HCT116 (cell line): Measurements from ENCODE around the gene KSR1. TPM values are rescaled to one million over a fixed set of nuclear protein-coding genes. Genes with fewer than 3 reads are reported as not detected.

Source experiments
- ATAC-seq: fragments of 200-7000 bp; cut with Tn5 transposase; 2 replicates; pipeline ENCODE4 v1.9.1; 2020; ENCODE audit warnings: mild to moderate bottlenecking, moderate library complexity
- BruUV-seq: library from RNA; stranded (reverse); fragments of 400-500 nt; replicated peaks from 2 replicates; lab custom pipeline; 2021; lab: Mats Ljungman, UMichigan
- CTCF ChIA-PET: fragments of 300-600 bp; sonication (Branson Sonifier 250); formaldehyde crosslinking; loops from one replicate; lab custom pipeline; 2021; ENCODE audit warnings: antibody characterized with exemption; lab: Charles Lee
- POLR2A ChIA-PET: fragments of 300-600, 350-600 bp; sonication (Branson Sonifier 250); formaldehyde crosslinking; loops from one replicate; lab custom pipeline; 2021; ENCODE audit warnings: antibody characterized with exemption; lab: Charles Lee
- RAD21 ChIA-PET, 2 experiments: fragments of 300-600 bp; sonication (Branson Sonifier 250); formaldehyde crosslinking; loops; one replicate each; lab custom pipeline; 2023; ENCODE audit warnings: low total read pairs in 2 of 2; ENCODE audit not compliant: uncharacterized antibody in 2 of 2, unreplicated experiment in 2 of 2, low non-redundant PET in 1 of 2; lab: Charles Lee
- DNase-seq: peaks from one replicate; pipeline ENCODE4 v3.0.0-alpha.2; 2010; ENCODE audit warnings: low read depth, low spot score
- H2AFZ ChIP-seq: fragments of 200-600 bp; shearing (Covaris generic), sonication (generic); 2 replicates; pipeline ENCODE4 v1.6.1; 2017; ENCODE audit warnings: low read depth, mixed run types, mixed read lengths, antibody characterized with exemption, low read length; ENCODE audit not compliant: poor library complexity, severe bottlenecking
- H3K27ac ChIP-seq: 2 replicates; pipeline ENCODE4 v1.5.1; 2012; ENCODE audit warnings: low read depth, low read length
- H3K27me3 ChIP-seq: fragments of 200-600 bp; sonication (generic); 2 replicates; pipeline ENCODE4 v1.6.1; 2016; ENCODE audit warnings: mixed run types, low read length, mixed read lengths; ENCODE audit not compliant: insufficient read depth
- H3K36me3 ChIP-seq, 2 experiments: fragments of 200-500 bp in 1 of 2; fragments of 200-600 bp in 1 of 2; sonication (Bioruptor generic) in 1 of 2; sonication (generic) in 1 of 2; 2 replicates each; pipeline versions ENCODE4 v1.5.1 to v1.6.1; 2014 to 2016; ENCODE audit warnings: low read length in 2 of 2, inconsistent platforms in 1 of 2, mixed read lengths in 1 of 2, mixed run types in 1 of 2; ENCODE audit not compliant: insufficient read depth in 2 of 2, control insufficient read depth in 1 of 2
- H3K4me1 ChIP-seq, 2 experiments: fragments of 200-600 bp in 1 of 2; sonication (generic) in 1 of 2; 2 replicates each; pipeline versions ENCODE4 v1.5.1 to v1.6.1; 2012 to 2017; ENCODE audit warnings: low read length in 2 of 2, inconsistent platforms in 1 of 2, mild to moderate bottlenecking in 1 of 2, mixed read lengths in 1 of 2, mixed run types in 1 of 2, moderate library complexity in 1 of 2; ENCODE audit not compliant: insufficient read depth in 2 of 2, control insufficient read depth in 1 of 2
- H3K4me2 ChIP-seq: fragments of 200-600 bp; sonication (generic); 2 replicates; pipeline ENCODE4 v1.6.1; 2017; ENCODE audit warnings: mixed run types, low read length, mixed read lengths
- H3K4me3 ChIP-seq, 2 experiments: fragments of 200-600 bp in 1 of 2; sonication (generic) in 1 of 2; replicated peaks in 1 of 2; 2 replicates each; pipeline ENCODE4 v1.5.1; 2011 to 2016; ENCODE audit warnings: low read length in 2 of 2, control low read depth in 1 of 2, low read depth in 1 of 2, mild to moderate bottlenecking in 1 of 2, mixed read lengths in 1 of 2, mixed run types in 1 of 2
- H3K79me2 ChIP-seq: fragments of 200-600 bp; sonication (generic); 2 replicates; pipeline ENCODE4 v1.6.1; 2017; ENCODE audit warnings: mild to moderate bottlenecking, mixed run types, low read length, moderate library complexity, mixed read lengths; ENCODE audit not compliant: insufficient read depth
- H3K9ac ChIP-seq: fragments of 200-600 bp; sonication (generic); 2 replicates; pipeline ENCODE4 v1.6.1; 2016; ENCODE audit warnings: low read length, mixed read lengths
- H3K9me2 ChIP-seq: fragments of 200-600 bp; sonication (generic), shearing (Covaris generic); 2 replicates; pipeline ENCODE4 v1.6.1; 2017; ENCODE audit warnings: mixed run types, mild to moderate bottlenecking, moderate library complexity; ENCODE audit not compliant: insufficient read depth
- H3K9me3 ChIP-seq, 2 experiments: fragments of 200-500 bp in 1 of 2; fragments of 200-600 bp in 1 of 2; sonication (Bioruptor generic) in 1 of 2; sonication (generic) in 1 of 2; 2 replicates each; pipeline ENCODE4 v1.6.1; 2014 to 2017; ENCODE audit warnings: low read length in 2 of 2, mixed read lengths in 2 of 2, inconsistent platforms in 1 of 2, low read depth in 1 of 2, mild to moderate bottlenecking in 1 of 2, mixed run types in 1 of 2, moderate library complexity in 1 of 2; ENCODE audit not compliant: control insufficient read depth in 1 of 2, insufficient read depth in 1 of 2
- H4K20me1 ChIP-seq: fragments of 200-600 bp; sonication (generic), shearing (Covaris generic); 2 replicates; pipeline ENCODE4 v1.6.1; 2017; ENCODE audit warnings: mixed run types, mild to moderate bottlenecking, moderate library complexity; ENCODE audit not compliant: insufficient read depth
- CBX3 ChIP-seq: IDR thresholded peaks from 2 replicates; pipeline ENCODE4 v1.6.1; 2012; ENCODE audit warnings: low read depth
- EGR1 ChIP-seq: IDR thresholded peaks from 2 replicates; pipeline ENCODE4 v1.6.1; 2012; ENCODE audit warnings: low read depth
- ELF1 ChIP-seq: IDR thresholded peaks from 2 replicates; pipeline ENCODE4 v1.6.1; 2012; ENCODE audit warnings: low read depth, borderline replicate concordance
- JUND ChIP-seq: IDR thresholded peaks from 2 replicates; pipeline ENCODE4 v1.6.1; 2012
- POLR2A ChIP-seq: IDR thresholded peaks from 2 replicates; pipeline ENCODE4 v1.7.0; 2011; ENCODE audit warnings: borderline replicate concordance; ENCODE audit not compliant: insufficient read depth, insufficient read length; ENCODE audit errors: extremely low read depth
- POLR2AphosphoS5 ChIP-seq: IDR thresholded peaks from 2 replicates; pipeline ENCODE4 v1.6.1; 2011; ENCODE audit warnings: mild to moderate bottlenecking, low read depth, low read length, moderate library complexity
- SIN3A ChIP-seq: IDR thresholded peaks from 2 replicates; pipeline ENCODE4 v1.6.1; 2012; ENCODE audit warnings: low read depth
- SP1 ChIP-seq: IDR thresholded peaks from 2 replicates; pipeline ENCODE4 v1.6.1; 2012; ENCODE audit warnings: low read depth
- SRF ChIP-seq: IDR thresholded peaks from 2 replicates; pipeline ENCODE4 v1.6.1; 2012; ENCODE audit warnings: low read depth
- TCF7L2 ChIP-seq: IDR thresholded peaks from 2 replicates; pipeline ENCODE4 v1.7.0; 2011; ENCODE audit warnings: borderline replicate concordance, inconsistent platforms; ENCODE audit not compliant: insufficient read depth, insufficient read length; ENCODE audit errors: extremely low read depth
- ZFX ChIP-seq: fragments of 450-650 bp; IDR thresholded peaks from 2 replicates; pipeline ENCODE4 v1.6.1; 2017
- ZNF274 ChIP-seq: fragments of 200-500 bp; sonication (Bioruptor generic); IDR thresholded peaks from 2 replicates; pipeline ENCODE4 v1.6.1; 2014; ENCODE audit warnings: mild to moderate bottlenecking, low read depth, low read length, inconsistent platforms
- intact Hi-C: fragments of 100-400 bp; cut with micrococcal nuclease; formaldehyde crosslinking; loops from 2 replicates; pipeline ENCODE4 v1.10.0; 2022
- total RNA-seq: library from RNA; stranded (reverse); gene quantifications from one replicate; pipeline ENCODE4 v1.2.1, GENCODE V29; 2021; ENCODE audit not compliant: unreplicated experiment
- TF ChIP-seq, protein P1 (sequence below): IDR thresholded peaks from 2 replicates; pipeline ENCODE4 v1.6.1; 2012
- TF ChIP-seq, protein P2 (sequence below): IDR thresholded peaks from 2 replicates; pipeline ENCODE4 v1.6.1; 2012; ENCODE audit warnings: low read depth

Gene KSR1
- total RNA-seq, 1 experiment from 2014 or later: 16.5 TPM

DNA sequence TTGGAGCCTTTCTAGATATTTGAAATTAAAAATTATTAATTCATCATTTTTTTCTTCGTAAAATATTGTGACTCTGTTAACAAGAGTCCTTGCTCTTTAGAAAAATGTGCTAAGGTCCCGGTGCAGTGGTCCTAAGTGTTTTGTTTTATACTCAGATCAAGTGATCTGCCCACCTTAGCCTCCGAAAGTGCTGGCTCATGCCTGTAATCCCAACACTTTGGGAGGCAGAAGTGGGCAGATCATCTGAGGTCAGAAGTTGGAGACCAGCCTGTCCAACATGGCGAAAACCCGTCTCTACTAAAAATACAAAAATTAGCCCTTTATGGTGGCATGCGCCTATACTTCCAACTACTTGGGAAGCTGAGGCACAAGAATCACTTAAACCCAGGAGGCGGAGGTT lies 92.1 kb downstream of the KSR1 start:
- Histone ChIP-seq H3K36me3 (no peaks in the 10 kb centered on the region), H2AFZ (no peak overlapping the region), H3K4me1 (peaks cover 52 to 57% of the 10 kb centered on the region in 2 experiments), H4K20me1 (no peaks in the 10 kb centered on the region), H3K4me2 (no peak overlapping the region), H3K27me3 (no peaks in the 10 kb centered on the region), H3K79me2 (no peaks in the 10 kb centered on the region), H3K9me2 (no peaks in the 10 kb centered on the region), H3K9me3 (no peaks in the 10 kb centered on the region), H3K27ac (no peak overlapping the region), H3K4me3 (no peak overlapping the region), H3K9ac (no peak overlapping the region)
- no TSS peak for BruUV-seq
- POLR2A ChIA-PET: no interaction called here
- intact Hi-C loops: no loop called here
- ATAC-seq: no peak
- no peak for DNase-seq
- TF ChIP-seq ZNF274 (no peak), JUND (no peak), SRF (no peak), ELF1 (no peak)
- TF ChIP-seq, protein P1, sequence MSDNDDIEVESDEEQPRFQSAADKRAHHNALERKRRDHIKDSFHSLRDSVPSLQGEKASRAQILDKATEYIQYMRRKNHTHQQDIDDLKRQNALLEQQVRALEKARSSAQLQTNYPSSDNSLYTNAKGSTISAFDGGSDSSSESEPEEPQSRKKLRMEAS: no peak
- RAD21 ChIA-PET: no interaction called here
- CTCF ChIA-PET: no interaction called here

DNA sequence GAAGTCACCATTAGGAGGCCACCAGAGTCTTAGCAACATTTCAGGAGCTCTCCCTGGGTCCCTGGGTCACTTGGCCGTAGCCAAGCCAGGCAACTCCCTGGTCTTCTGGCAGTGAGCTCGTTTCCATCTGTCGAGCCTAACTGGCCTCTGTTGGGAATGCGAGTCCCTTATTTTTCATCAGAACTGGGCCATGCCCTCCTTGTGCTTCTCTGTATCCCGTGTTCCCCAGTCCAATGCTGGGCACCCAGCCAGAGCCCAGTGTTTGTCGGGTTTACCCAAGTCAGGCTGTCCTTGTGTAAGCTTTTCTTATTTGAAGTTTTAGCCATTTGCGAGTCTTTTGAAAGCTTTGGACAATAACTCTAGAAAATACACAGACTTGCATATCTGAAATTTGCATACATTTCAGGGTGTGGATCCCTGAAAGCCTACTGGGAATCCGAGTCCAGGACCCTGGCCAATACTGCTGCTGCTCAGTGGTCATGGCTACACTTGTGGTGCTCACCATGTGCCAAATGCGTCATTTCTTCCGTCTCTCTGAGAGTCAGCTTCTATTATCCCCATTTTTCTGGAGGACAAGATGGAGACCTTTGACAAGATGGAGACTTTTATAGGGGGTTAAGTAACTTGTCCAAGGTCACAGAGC lies 93.1 kb downstream of the KSR1 start:
- no peaks in the 10 kb centered on the region for H3K9me3 ChIP-seq
- no peaks in the 10 kb centered on the region for H3K27me3 ChIP-seq
- RAD21 ChIA-PET: no interaction called here
- H3K9me2 ChIP-seq: no peaks in the 10 kb centered on the region
- H3K36me3 ChIP-seq: no peaks in the 10 kb centered on the region
- DNase-seq: no peak
- H3K4me2 ChIP-seq: no peak overlapping the region
- no peak overlapping the region for H3K4me3 ChIP-seq
- no peak overlapping the region for H2AFZ ChIP-seq
- intact Hi-C loops: no loop called here
- H4K20me1 ChIP-seq: no peaks in the 10 kb centered on the region
- ATAC-seq: no peak
- CTCF ChIA-PET: interaction anchor here (0.7 to 1.0 kb wide), 2 partner anchors 14 to 29 kb away, joined by 3 read pairs; no protein-coding TSS in a partner anchor
- no TSS peak for BruUV-seq
- POLR2A ChIA-PET: no interaction called here
- no peak overlapping the region for H3K27ac ChIP-seq
- H3K9ac ChIP-seq: no peak overlapping the region
- H3K4me1 ChIP-seq: peaks cover 62 to 63% of the 10 kb centered on the region in 2 experiments
- H3K79me2 ChIP-seq: no peaks in the 10 kb centered on the region
- TF ChIP-seq ZFX (no peak), ELF1 (no peak), EGR1 (no peak), SIN3A (no peak), POLR2AphosphoS5 (no peak), POLR2A (no peak), TCF7L2 (no peak), SP1 (no peak), CBX3 (no peak)
- TF ChIP-seq, protein P2, sequence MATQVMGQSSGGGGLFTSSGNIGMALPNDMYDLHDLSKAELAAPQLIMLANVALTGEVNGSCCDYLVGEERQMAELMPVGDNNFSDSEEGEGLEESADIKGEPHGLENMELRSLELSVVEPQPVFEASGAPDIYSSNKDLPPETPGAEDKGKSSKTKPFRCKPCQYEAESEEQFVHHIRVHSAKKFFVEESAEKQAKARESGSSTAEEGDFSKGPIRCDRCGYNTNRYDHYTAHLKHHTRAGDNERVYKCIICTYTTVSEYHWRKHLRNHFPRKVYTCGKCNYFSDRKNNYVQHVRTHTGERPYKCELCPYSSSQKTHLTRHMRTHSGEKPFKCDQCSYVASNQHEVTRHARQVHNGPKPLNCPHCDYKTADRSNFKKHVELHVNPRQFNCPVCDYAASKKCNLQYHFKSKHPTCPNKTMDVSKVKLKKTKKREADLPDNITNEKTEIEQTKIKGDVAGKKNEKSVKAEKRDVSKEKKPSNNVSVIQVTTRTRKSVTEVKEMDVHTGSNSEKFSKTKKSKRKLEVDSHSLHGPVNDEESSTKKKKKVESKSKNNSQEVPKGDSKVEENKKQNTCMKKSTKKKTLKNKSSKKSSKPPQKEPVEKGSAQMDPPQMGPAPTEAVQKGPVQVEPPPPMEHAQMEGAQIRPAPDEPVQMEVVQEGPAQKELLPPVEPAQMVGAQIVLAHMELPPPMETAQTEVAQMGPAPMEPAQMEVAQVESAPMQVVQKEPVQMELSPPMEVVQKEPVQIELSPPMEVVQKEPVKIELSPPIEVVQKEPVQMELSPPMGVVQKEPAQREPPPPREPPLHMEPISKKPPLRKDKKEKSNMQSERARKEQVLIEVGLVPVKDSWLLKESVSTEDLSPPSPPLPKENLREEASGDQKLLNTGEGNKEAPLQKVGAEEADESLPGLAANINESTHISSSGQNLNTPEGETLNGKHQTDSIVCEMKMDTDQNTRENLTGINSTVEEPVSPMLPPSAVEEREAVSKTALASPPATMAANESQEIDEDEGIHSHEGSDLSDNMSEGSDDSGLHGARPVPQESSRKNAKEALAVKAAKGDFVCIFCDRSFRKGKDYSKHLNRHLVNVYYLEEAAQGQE: no peak
- TF ChIP-seq, protein P1: no peak
